ENCODE data around the gene HDAC11.

HDAC11 gene

GRCh38 chr3:13536832-13537231, 56.7 kb downstream of the HDAC11 start:
- Histone ChIP-seq H3K9ac (ENCODE audit: low read length) (no peak overlapping the region), H3K4me3 (ENCODE audit: low read length) (no peak overlapping the region), H3K9me2 (replicated peaks; ENCODE audit: insufficient read depth, low read length) (no peaks in the 10 kb centered on the region), H4K20me1 (ENCODE audit: insufficient read depth, low read length) (no peaks in the 10 kb centered on the region), H3K27ac (ENCODE audit: low read length) (no peak overlapping the region), H3K9me3 (replicated peaks; ENCODE audit: insufficient read depth, low read length) (no peaks in the 10 kb centered on the region), H3F3A (ENCODE audit: insufficient read depth, low read length) (no peaks in the 10 kb centered on the region), H3K4me2 (ENCODE audit: low read depth, low read length) (no peak overlapping the region), H3K27me3 (replicated peaks; ENCODE audit: insufficient read depth, low read length) (peaks cover 87% of the 10 kb centered on the region), H3K79me2 (ENCODE audit: low read length) (no peaks in the 10 kb centered on the region), H2AFZ (ENCODE audit: low read length) (no peak overlapping the region), H3K4me1 (ENCODE audit: low read length) (no peaks in the 10 kb centered on the region), H3K36me3 (replicated peaks; ENCODE audit: insufficient read depth, low read length) (no peaks in the 10 kb centered on the region)
- no peak for DNase-seq
- no peak for TF ChIP-seq EZH2 (optimal IDR thresholded peaks at IDR 0.05; ENCODE audit: low read depth, low read length)
- no peak for TF ChIP-seq EZH2phosphoT487 (IDR thresholded peaks at IDR 0.05; ENCODE audit: low read length)
- no peak for TF ChIP-seq CTCF (IDR thresholded peaks at IDR 0.05; ENCODE audit: low read length)

DNA sequence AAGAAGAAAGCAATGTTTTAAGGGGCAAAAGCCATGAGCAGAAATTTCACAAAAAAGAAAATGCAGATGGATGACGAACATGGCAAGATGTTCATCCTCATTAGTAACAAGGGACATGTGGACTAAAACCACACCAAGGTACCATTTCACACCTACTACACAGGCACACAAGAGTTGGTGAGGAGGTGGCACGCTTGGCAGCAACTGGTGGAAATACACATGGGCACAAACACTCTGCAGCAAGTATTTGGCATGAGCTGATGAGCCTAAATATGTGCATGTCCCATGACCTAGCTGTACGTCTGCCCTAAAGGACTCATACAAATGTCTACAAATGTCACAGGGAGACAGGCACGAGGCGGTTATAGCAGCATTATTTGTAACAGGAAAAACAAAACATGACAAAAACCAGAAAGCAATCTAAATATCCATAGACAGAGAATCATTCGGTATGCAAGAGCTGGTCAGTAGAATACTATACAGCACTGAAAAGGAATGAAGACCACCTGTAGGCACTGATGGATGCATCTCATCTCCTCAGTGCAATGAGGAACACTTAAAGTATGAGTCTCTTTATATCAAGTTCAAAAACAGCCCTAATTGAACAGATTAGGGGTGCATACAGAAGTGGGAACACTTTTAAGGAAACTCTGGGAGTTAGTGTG, 57.3 kb downstream of the HDAC11 start:
- Histone ChIP-seq H3K4me1 (ENCODE audit: low read length) (no peaks in the 10 kb centered on the region), H4K20me1 (ENCODE audit: insufficient read depth, low read length) (no peaks in the 10 kb centered on the region), H3K36me3 (replicated peaks; ENCODE audit: insufficient read depth, low read length) (no peaks in the 10 kb centered on the region), H3K27ac (ENCODE audit: low read length) (no peak overlapping the region), H3K4me3 (ENCODE audit: low read length) (no peak overlapping the region), H2AFZ (ENCODE audit: low read length) (no peak overlapping the region), H3K27me3 (replicated peaks; ENCODE audit: insufficient read depth, low read length) (peaks cover 88% of the 10 kb centered on the region), H3F3A (ENCODE audit: insufficient read depth, low read length) (no peaks in the 10 kb centered on the region), H3K79me2 (ENCODE audit: low read length) (no peaks in the 10 kb centered on the region), H3K9me2 (replicated peaks; ENCODE audit: insufficient read depth, low read length) (no peaks in the 10 kb centered on the region), H3K9me3 (replicated peaks; ENCODE audit: insufficient read depth, low read length) (no peaks in the 10 kb centered on the region), H3K9ac (ENCODE audit: low read length) (no peak overlapping the region), H3K4me2 (ENCODE audit: low read depth, low read length) (no peak overlapping the region)
- DNase-seq = no peak
- TF ChIP-seq CTCF (IDR thresholded peaks at IDR 0.05; ENCODE audit: low read length) = no peak
- no peak for TF ChIP-seq EZH2 (optimal IDR thresholded peaks at IDR 0.05; ENCODE audit: low read depth, low read length)
- TF ChIP-seq EZH2phosphoT487 (IDR thresholded peaks at IDR 0.05; ENCODE audit: low read length) = no peak

DNA sequence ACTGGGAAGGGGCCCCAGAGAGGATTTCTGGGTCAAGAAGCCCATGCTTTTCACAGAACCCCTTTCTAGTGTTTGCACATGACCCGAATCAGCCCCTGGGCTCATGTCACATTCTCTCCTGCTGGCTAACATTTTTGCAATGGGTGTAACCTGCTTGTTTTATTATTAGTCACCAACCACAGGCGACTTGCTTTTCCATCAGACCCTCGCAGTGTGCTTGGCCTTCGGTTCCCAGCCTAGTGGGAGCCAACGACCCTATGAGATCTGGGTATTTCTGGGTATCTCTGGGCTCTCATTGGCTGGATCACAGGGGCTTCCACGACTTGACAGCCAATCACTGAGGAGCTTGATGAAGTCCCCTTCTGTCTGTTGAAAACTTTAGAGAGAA, 57.8 kb downstream of the HDAC11 start:
- no peak overlapping the region for H3K27ac ChIP-seq (ENCODE audit: low read length)

More for the DNA sequence above, 57.8 kb downstream of the HDAC11 start:
- Histone ChIP-seq H4K20me1 (ENCODE audit: insufficient read depth, low read length) (no peaks in the 10 kb centered on the region), H2AFZ (ENCODE audit: low read length) (no peak overlapping the region), H3K4me1 (ENCODE audit: low read length) (no peaks in the 10 kb centered on the region), H3F3A (ENCODE audit: insufficient read depth, low read length) (no peaks in the 10 kb centered on the region), H3K4me3 (ENCODE audit: low read length) (no peak overlapping the region), H3K4me2 (ENCODE audit: low read depth, low read length) (no peak overlapping the region), H3K9me3 (replicated peaks; ENCODE audit: insufficient read depth, low read length) (no peaks in the 10 kb centered on the region), H3K27me3 (replicated peaks; ENCODE audit: insufficient read depth, low read length) (peaks cover 83% of the 10 kb centered on the region), H3K9ac (ENCODE audit: low read length) (no peak overlapping the region), H3K79me2 (ENCODE audit: low read length) (no peaks in the 10 kb centered on the region), H3K36me3 (replicated peaks; ENCODE audit: insufficient read depth, low read length) (no peaks in the 10 kb centered on the region), H3K9me2 (replicated peaks; ENCODE audit: insufficient read depth, low read length) (no peaks in the 10 kb centered on the region)
- no peak for TF ChIP-seq EZH2phosphoT487 (IDR thresholded peaks at IDR 0.05; ENCODE audit: low read length)
- no peak for TF ChIP-seq CTCF (IDR thresholded peaks at IDR 0.05; ENCODE audit: low read length)
- no peak for TF ChIP-seq EZH2 (optimal IDR thresholded peaks at IDR 0.05; ENCODE audit: low read depth, low read length)
- no peak for DNase-seq

All from MM.1S (cell line).